ENCODE data around the gene ZIC1.

- TF ChIP-seq, protein P1, sequence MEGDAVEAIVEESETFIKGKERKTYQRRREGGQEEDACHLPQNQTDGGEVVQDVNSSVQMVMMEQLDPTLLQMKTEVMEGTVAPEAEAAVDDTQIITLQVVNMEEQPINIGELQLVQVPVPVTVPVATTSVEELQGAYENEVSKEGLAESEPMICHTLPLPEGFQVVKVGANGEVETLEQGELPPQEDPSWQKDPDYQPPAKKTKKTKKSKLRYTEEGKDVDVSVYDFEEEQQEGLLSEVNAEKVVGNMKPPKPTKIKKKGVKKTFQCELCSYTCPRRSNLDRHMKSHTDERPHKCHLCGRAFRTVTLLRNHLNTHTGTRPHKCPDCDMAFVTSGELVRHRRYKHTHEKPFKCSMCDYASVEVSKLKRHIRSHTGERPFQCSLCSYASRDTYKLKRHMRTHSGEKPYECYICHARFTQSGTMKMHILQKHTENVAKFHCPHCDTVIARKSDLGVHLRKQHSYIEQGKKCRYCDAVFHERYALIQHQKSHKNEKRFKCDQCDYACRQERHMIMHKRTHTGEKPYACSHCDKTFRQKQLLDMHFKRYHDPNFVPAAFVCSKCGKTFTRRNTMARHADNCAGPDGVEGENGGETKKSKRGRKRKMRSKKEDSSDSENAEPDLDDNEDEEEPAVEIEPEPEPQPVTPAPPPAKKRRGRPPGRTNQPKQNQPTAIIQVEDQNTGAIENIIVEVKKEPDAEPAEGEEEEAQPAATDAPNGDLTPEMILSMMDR (IDR thresholded peaks at IDR 0.05), result no peak
- TF ChIP-seq EP300 (IDR thresholded peaks at IDR 0.05) (no peak), POLR2A (IDR thresholded peaks at IDR 0.05) (no peak)
Measured at GRCh38 chr3:147417551-147418295, 8.6 kb downstream of the ZIC1 start.
